Panc1 (cell line): ENCODE results near the gene ARHGAP25. TPM values are rescaled to one million over a fixed set of nuclear protein-coding genes. Genes with fewer than 3 reads are reported as not detected.

ENCODE experiments used
- ATAC-seq: fragments of 200-7000 bp; cut with Tn5 transposase; 2 replicates; pipeline ENCODE4 v1.9.1; 2020; ENCODE audit warnings: mild to moderate bottlenecking, moderate library complexity
- BruUV-seq: library from RNA; stranded (reverse); fragments of 400-500 nt; replicated peaks from 2 replicates; lab custom pipeline; 2021; lab: Mats Ljungman, UMichigan
- CTCF ChIA-PET: fragments of 300-600 bp; sonication (Branson Sonifier 250); formaldehyde crosslinking; loops from one replicate; lab custom pipeline; 2022; ENCODE audit warnings: antibody characterized with exemption; lab: Charles Lee
- POLR2A ChIA-PET: fragments of 300-600 bp; sonication (Branson Sonifier 250); formaldehyde crosslinking; loops from one replicate; lab custom pipeline; 2022; ENCODE audit warnings: antibody characterized with exemption; lab: Charles Lee
- DNase-seq: peaks from one replicate; pipeline ENCODE4 v3.0.0-alpha.2; 2010; ENCODE audit warnings: low read depth, low spot score
- H3K27ac ChIP-seq: 2 replicates; pipeline ENCODE4 v1.5.1; 2011; ENCODE audit warnings: mild to moderate bottlenecking, low read length, inconsistent platforms
- H3K27me3 ChIP-seq: fragments of 200-500 bp; sonication (Bioruptor generic); 2 replicates; pipeline ENCODE4 v1.6.0; 2014; ENCODE audit warnings: low read length, inconsistent platforms; ENCODE audit not compliant: control insufficient read depth, insufficient read depth
- H3K36me3 ChIP-seq: fragments of 200-500 bp; sonication (Bioruptor generic); 2 replicates; pipeline ENCODE4 v1.5.1; 2014; ENCODE audit warnings: inconsistent platforms, mild to moderate bottlenecking, low read length, moderate library complexity; ENCODE audit not compliant: control insufficient read depth, insufficient read depth
- H3K4me1 ChIP-seq: 2 replicates; pipeline ENCODE4 v1.5.1; 2011; ENCODE audit warnings: inconsistent platforms, mild to moderate bottlenecking, low read length, moderate library complexity; ENCODE audit not compliant: control insufficient read depth, insufficient read depth
- H3K4me3 ChIP-seq, 2 experiments: 2 replicates each; pipeline ENCODE4 v1.5.1; 2011 to 2012; ENCODE audit warnings: low read depth in 2 of 2, low read length in 2 of 2, mild to moderate bottlenecking in 2 of 2, inconsistent platforms in 1 of 2, moderate library complexity in 1 of 2
- H3K9me3 ChIP-seq: fragments of 200-500 bp; sonication (Bioruptor generic); 2 replicates; pipeline ENCODE4 v1.5.1; 2014; ENCODE audit warnings: low read depth, mild to moderate bottlenecking, inconsistent platforms, low read length, moderate library complexity; ENCODE audit not compliant: control insufficient read depth, insufficient read depth
- POLR2AphosphoS5 ChIP-seq: IDR thresholded peaks from 2 replicates; pipeline ENCODE4 v1.6.1; 2012; ENCODE audit warnings: mild to moderate bottlenecking, low read depth, low read length, moderate library complexity
- SIN3A ChIP-seq: IDR thresholded peaks from 2 replicates; pipeline ENCODE4 v1.6.1; 2012; ENCODE audit warnings: low read depth, mild to moderate bottlenecking, low read length, moderate library complexity, borderline replicate concordance; ENCODE audit not compliant: insufficient read depth
- TCF7L2 ChIP-seq: IDR thresholded peaks from 2 replicates; pipeline ENCODE4 v1.6.1; 2011; ENCODE audit warnings: mild to moderate bottlenecking, low read depth, low read length, inconsistent platforms
- in situ Hi-C: cut with HindIII; loops from 2 replicates; pipeline ENCODE4 v1.10.0; 2016; ENCODE audit warnings: low sequenced_read_pairs, low pct_unique_long_range_greater_than_20kb
- intact Hi-C: fragments of 100-400 bp; cut with micrococcal nuclease; formaldehyde crosslinking; loops from one replicate; pipeline ENCODE4 v1.10.0; 2022; ENCODE audit not compliant: unreplicated experiment
- total RNA-seq: library from RNA; stranded (reverse); gene quantifications from one replicate; pipeline ENCODE4 v1.2.1, GENCODE V29; 2021; ENCODE audit not compliant: unreplicated experiment
- TF ChIP-seq, protein P1 (sequence below), 2 experiments: IDR thresholded peaks; 2 replicates each; pipeline ENCODE4 v1.6.1; 2011 to 2012; ENCODE audit warnings: low read depth in 2 of 2, control low read depth in 1 of 2, low read length in 1 of 2, mild to moderate bottlenecking in 1 of 2, moderate library complexity in 1 of 2; ENCODE audit not compliant: insufficient read depth in 1 of 2
- TF ChIP-seq, protein P2 (sequence below): fragments of 450-650 bp; IDR thresholded peaks from 2 replicates; pipeline ENCODE4 v1.5.1; 2017; ENCODE audit warnings: mild to moderate bottlenecking

ARHGAP25 gene
- total RNA-seq, 1 experiment from 2014 or later, result 0.49 TPM

DNA sequence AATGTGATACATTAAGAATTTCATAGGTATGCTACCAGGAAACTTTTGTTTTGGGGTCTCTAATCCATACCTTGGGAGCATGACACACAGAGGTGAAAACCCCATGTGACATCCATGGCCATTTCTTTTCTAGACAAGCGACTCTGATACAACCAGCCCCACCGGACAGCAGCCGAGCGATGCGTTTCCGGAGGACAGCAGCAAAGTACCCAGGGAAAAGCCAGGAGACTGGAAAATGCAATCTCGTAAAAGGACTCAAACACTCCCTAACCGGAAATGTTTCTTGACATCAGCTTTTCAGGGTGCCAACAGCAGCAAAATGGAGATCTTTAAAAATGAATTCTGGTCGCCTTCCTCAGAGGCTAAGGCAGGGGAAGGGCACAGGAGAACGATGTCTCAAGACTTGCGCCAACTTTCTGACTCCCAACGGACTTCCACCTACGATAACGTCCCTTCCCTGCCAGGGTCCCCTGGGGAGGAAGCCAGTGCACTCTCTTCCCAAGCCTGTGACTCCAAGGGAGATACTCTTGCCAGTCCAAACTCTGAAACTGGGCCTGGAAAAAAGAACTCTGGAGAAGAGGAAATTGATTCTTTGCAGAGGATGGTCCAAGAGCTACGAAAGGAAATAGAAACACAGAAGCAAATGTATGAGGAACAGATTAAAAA is 87.7 kb downstream of the ARHGAP25 start:
- ATAC-seq, result no peak
- H3K27ac ChIP-seq, result no peak overlapping the region
- CTCF ChIA-PET, result no interaction called here
- H3K4me3 ChIP-seq, result no peak overlapping the region
- TF ChIP-seq, protein P1, sequence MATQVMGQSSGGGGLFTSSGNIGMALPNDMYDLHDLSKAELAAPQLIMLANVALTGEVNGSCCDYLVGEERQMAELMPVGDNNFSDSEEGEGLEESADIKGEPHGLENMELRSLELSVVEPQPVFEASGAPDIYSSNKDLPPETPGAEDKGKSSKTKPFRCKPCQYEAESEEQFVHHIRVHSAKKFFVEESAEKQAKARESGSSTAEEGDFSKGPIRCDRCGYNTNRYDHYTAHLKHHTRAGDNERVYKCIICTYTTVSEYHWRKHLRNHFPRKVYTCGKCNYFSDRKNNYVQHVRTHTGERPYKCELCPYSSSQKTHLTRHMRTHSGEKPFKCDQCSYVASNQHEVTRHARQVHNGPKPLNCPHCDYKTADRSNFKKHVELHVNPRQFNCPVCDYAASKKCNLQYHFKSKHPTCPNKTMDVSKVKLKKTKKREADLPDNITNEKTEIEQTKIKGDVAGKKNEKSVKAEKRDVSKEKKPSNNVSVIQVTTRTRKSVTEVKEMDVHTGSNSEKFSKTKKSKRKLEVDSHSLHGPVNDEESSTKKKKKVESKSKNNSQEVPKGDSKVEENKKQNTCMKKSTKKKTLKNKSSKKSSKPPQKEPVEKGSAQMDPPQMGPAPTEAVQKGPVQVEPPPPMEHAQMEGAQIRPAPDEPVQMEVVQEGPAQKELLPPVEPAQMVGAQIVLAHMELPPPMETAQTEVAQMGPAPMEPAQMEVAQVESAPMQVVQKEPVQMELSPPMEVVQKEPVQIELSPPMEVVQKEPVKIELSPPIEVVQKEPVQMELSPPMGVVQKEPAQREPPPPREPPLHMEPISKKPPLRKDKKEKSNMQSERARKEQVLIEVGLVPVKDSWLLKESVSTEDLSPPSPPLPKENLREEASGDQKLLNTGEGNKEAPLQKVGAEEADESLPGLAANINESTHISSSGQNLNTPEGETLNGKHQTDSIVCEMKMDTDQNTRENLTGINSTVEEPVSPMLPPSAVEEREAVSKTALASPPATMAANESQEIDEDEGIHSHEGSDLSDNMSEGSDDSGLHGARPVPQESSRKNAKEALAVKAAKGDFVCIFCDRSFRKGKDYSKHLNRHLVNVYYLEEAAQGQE (IDR thresholded peaks at IDR 0.05; ENCODE audit: insufficient read depth in 1 of 2, low read depth in 2 of 2, low read length in 1 of 2), result no peak
- no peak for TF ChIP-seq SIN3A
- no peak for TF ChIP-seq POLR2AphosphoS5
- no peak for TF ChIP-seq TCF7L2
- TF ChIP-seq, protein P2, sequence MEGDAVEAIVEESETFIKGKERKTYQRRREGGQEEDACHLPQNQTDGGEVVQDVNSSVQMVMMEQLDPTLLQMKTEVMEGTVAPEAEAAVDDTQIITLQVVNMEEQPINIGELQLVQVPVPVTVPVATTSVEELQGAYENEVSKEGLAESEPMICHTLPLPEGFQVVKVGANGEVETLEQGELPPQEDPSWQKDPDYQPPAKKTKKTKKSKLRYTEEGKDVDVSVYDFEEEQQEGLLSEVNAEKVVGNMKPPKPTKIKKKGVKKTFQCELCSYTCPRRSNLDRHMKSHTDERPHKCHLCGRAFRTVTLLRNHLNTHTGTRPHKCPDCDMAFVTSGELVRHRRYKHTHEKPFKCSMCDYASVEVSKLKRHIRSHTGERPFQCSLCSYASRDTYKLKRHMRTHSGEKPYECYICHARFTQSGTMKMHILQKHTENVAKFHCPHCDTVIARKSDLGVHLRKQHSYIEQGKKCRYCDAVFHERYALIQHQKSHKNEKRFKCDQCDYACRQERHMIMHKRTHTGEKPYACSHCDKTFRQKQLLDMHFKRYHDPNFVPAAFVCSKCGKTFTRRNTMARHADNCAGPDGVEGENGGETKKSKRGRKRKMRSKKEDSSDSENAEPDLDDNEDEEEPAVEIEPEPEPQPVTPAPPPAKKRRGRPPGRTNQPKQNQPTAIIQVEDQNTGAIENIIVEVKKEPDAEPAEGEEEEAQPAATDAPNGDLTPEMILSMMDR, result no peak
- intact Hi-C loops, result no loop called here
- no TSS peak for BruUV-seq
- H3K36me3 ChIP-seq, result no peaks in the 10 kb centered on the region
- DNase-seq, result no peak
- H3K4me1 ChIP-seq, result no peaks in the 10 kb centered on the region
- in situ Hi-C loops, result no loop called here
- no peaks in the 10 kb centered on the region for H3K9me3 ChIP-seq
- no peaks in the 10 kb centered on the region for H3K27me3 ChIP-seq
- POLR2A ChIA-PET, result no interaction called here

DNA sequence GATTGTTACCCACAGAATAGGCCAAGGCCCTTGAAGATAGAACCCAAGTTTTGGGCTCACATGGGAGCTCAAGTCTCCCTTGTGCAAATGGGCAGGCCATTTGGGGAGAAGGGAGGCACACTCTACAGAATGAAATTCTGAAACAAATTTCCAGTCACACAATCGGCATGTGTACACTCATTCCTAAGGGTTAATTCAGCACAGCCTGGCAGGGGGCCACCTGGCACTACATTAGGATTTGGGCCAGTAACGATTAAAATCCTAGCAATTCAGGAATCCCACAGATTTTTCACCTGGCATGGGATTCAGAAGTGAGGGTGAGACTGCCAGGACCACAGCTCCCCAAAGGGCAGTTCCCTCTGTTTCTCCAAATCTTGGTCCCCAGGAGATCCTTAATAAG is 90.2 kb downstream of the ARHGAP25 start:
- no peak overlapping the region for H3K27ac ChIP-seq
- H3K9me3 ChIP-seq, result no peaks in the 10 kb centered on the region
- intact Hi-C loops (no loop called here), in situ Hi-C loops (no loop called here)
- no peak for DNase-seq
- no peak for ATAC-seq
- no peak overlapping the region for H3K4me3 ChIP-seq
- TF ChIP-seq POLR2AphosphoS5 (no peak), SIN3A (no peak), TCF7L2 (no peak)
- TF ChIP-seq, protein P2, result no peak
- TF ChIP-seq, protein P1 (IDR thresholded peaks at IDR 0.05; ENCODE audit: insufficient read depth in 1 of 2, low read depth in 2 of 2, low read length in 1 of 2), result no peak
- ChIA-PET CTCF (no interaction called here), POLR2A (no interaction called here)
- H3K36me3 ChIP-seq, result no peaks in the 10 kb centered on the region
- BruUV-seq, result no TSS peak
- no peaks in the 10 kb centered on the region for H3K4me1 ChIP-seq
- no peaks in the 10 kb centered on the region for H3K27me3 ChIP-seq
